ENCODE results near the gene DCAF6. TPM values are rescaled to one million over a fixed set of nuclear protein-coding genes. Genes with fewer than 3 reads are reported as not detected.

DCAF6 gene
- total RNA-seq, 1 donor from 2014 or later: 73.4 TPM

DNA sequence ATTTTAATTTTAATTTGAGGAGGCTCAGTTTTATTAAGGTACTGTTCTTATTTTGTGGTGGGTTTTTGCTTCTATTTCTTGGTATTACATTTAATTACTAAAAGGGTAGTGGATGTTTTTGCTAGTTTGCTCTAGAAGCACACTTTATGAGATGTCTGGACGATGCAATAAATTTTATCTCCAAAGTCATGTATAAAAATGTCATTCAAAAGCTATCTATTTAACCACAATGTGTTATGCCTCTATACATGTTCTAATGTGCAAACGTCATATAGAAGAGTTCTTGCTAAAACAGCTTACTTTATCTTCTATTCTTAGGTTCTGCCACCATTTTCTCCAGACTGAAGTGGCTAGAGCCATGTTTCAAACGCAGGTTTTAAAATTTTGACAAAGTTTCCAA, 13.3 kb downstream of the DCAF6 start:
- DNase-seq (ENCODE audit: low spot score in 2 of 2): no peak

DNA sequence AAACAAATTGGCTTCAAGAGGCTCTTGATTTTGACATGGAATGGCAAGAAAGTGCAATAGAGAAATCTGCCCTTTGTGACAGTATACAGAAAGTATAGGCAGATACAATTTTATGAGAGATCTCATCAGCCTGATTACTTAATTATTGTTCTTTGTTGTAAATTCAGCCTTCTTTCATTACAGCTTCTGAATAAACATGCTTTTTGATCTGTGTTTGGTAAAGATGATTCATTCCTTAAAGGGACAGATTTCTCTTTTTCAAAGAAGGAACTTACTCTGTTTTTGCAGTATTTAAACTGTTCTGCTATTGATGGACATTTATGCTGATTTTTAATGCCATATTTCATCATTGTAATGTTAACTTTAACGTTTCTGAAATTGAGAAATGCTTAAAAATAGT, 14.1 kb downstream of the DCAF6 start:
- no peak for DNase-seq (ENCODE audit: low spot score in 2 of 2)
- no peak for FAIRE-seq

More for the DNA sequence above, 13.3 kb downstream of the DCAF6 start:
- no peak for FAIRE-seq

DNA sequence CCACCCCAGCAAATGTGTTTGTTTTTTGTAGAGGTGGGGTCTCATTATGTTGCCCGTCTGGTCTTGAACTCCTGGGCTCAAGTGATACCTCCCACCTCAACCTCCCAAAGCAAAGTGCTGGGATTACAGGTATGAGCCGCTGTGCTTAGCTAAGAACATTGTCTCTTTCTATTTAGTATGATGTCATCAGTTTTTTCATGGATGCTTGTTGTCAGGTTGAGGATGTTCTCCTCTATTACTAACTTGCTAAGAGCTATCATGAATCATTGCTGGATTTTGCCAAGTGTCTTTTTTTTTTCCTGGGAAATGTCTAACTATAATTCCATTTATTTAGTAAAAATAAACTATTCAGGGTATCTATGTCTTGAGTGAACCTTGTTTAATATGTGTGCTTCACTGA, 19.4 kb downstream of the DCAF6 start:
- no peak for DNase-seq (ENCODE audit: low spot score in 2 of 2)
- no peak for FAIRE-seq

DNA sequence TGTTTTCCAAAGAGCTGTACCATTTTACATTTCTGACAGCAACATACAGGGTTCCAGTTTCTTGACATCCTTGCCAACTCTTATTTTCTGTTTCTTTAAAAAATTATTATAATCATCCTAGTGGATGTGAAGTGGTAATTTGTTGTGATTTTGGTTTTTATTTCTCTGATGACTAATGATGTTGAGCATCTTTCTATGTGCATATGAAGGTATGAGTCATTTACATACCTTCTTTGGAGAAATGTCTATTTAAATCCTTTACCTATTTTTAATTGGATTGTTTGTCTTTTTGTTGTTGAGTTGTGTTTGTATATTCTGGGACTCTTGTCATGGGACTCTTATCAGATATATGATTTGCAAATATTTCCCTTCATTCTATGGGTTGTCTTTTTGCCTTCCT, 21.2 kb downstream of the DCAF6 start:
- FAIRE-seq: no peak
- no peak for DNase-seq (ENCODE audit: low spot score in 2 of 2)

DNA sequence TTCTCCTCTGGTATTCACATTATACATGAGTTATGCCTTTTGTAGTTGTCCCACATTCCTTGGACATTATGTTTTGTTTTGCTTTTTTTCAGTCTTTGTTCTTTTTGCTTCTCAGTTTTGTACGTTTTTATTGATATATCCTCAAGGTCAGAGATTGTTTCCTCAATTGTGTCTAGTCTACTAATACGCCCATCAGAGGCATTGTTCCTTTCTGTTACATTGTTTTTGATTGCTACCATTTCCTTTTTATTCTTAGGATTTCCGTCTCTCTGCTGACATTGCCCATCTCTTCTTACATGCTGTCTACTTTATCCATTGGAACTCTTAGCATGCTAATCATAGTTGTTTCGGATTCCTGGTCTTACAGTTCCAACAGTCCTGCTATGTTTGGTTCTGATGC, 28.2 kb downstream of the DCAF6 start:
- DNase-seq (ENCODE audit: low spot score in 2 of 2): no peak
- FAIRE-seq: no peak

DNA sequence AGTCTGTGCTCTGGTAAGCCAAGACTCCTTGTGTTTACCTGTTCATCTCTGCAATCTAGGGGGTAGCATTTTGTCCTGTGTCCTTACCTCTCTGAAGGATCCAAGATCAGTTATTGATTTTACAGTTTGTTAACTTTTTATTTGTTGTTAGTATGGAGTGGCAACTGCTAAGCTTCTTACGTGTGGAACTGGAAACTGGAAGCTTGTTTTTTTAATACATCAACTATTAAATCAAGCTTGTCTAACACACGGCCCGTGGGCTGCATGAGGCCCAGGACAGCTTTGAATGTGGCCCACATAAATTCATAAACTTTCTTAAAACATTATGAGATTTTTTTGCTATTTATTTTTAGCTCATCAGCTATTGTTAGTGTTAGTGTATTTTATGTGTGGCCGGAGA, 29.6 kb downstream of the DCAF6 start:
- DNase-seq (ENCODE audit: low spot score in 2 of 2) (no peak), FAIRE-seq (no peak)

DNA sequence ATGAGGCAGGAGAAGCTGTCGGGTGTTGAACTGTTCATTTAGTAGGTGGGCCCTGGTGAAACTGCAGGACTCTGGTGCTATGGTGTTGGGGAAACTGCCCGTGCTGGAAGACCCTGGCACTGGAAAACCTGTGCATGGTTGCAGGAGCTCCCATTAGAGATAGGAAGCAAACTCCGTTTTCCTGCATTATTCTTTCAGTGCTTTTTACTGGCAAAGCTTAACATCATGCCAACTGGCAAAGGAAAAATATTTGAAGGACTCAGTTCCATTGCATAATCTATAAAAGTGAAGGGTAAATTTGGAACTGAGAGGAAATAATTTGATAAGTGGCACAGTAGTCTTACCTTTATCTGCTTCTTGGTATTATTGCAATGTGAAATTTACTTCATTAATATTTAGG, 32.1 kb downstream of the DCAF6 start:
- DNase-seq (ENCODE audit: low spot score in 2 of 2): no peak
- no peak for FAIRE-seq

DNA sequence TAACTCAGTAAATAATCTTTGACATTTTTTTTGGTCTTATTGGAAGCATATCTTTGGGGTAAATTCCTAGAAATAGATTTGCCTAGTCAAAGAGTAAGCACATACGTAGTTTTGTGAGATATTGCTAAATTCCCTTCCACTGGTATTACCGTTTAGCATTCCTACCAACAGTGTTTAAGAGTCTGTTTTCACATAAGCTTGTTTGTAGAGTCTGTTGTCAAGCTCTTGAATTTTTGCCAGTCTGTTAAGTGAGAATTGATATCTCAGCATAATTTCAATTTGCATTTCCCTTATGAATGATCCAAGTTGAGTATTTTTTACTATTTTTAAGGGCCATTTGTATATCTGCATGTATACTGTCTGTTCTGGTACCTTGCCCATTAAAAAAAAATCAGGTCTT, 37.3 kb downstream of the DCAF6 start:
- FAIRE-seq (no peak), DNase-seq (ENCODE audit: low spot score in 2 of 2) (no peak)

DNA sequence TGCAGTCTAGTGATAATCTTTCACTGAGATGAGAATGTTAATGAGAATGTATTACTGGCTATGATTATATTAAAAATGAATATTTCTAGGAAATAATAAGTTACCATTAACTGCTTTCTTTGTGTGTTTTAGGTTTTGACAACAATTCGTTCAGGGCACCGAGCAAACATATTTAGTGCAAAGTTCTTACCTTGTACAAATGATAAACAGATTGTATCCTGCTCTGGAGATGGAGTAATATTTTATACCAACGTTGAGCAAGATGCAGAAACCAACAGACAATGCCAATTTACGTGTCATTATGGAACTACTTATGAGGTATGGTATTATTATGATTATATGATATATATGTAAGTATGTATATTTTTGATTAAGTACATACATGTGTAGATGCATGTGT, 38.2 kb downstream of the DCAF6 start:
- DNase-seq (ENCODE audit: low spot score in 2 of 2): no peak
- FAIRE-seq: no peak

DNA sequence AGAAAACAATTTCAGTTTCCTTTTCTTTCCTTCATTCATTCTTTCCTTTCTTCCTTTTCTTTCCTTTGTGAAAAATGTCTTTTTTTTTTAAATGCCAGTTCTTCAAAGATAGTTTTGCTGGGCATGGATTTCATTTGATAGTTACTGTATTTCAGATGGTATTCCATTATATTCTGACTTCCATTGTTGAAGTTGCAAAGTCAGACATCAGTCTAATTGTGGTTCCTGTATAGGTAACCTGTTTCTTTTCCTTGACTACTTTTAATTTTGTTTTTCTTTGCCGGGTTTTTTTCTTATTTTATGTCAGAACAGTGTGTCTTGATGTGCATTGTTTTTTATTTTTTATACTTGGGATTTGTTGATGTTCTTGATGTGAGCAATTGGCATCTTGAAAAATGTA, 40.8 kb downstream of the DCAF6 start:
- no peak for DNase-seq (ENCODE audit: low spot score in 2 of 2)
- no peak for FAIRE-seq

DNA sequence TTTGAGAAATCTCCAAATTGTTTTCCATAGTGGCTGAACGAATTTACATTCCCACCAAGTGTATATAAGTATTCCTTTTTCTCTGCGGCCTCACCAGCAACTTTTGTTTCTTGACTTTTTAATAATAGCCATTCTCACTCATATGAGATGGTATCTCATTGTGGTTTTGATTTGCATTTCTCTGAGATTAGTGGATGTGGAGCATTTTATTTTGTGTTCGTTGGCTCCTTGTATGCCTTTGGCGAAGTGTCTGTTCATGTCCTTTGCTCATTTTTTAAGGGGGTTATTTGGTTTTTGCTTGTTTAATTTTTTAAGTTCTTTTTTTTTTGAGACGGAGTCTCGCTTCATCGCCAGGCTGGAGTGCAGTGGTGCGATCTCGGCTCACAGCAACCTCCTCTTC, 45.5 kb downstream of the DCAF6 start:
- DNase-seq (ENCODE audit: low spot score in 2 of 2) (no peak), FAIRE-seq (no peak)

DNA sequence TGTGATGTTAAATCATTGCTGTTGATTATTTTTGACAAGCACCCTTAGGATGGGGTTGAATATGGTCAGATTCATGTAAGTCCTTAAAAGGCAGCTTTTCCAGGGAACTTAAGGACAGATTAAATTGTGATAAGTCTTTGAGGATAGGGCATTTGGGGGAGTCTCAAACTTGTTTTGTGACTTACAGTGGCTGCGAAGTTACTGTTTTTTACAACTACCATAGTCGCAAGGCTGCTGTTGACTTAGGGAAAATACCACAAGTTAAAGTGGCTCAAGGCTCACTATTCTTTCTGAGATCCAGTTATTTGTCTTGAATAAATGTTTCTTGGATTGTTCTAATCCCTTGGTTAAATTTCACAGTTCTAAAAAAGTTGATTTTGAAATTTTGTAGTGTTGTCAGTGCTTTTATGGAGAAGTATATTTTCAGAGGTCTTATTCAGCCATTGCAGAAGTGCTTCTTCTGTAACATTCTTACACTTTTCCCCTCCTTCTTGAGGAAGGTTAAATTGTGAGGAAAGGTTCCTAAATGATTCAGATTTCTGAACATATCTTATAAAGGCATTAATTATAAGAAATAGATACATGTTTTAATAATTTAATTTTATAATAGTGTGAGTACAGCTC, 47.4 kb downstream of the DCAF6 start:
- no peak for DNase-seq (ENCODE audit: low spot score in 2 of 2)
- no peak for FAIRE-seq

DNA sequence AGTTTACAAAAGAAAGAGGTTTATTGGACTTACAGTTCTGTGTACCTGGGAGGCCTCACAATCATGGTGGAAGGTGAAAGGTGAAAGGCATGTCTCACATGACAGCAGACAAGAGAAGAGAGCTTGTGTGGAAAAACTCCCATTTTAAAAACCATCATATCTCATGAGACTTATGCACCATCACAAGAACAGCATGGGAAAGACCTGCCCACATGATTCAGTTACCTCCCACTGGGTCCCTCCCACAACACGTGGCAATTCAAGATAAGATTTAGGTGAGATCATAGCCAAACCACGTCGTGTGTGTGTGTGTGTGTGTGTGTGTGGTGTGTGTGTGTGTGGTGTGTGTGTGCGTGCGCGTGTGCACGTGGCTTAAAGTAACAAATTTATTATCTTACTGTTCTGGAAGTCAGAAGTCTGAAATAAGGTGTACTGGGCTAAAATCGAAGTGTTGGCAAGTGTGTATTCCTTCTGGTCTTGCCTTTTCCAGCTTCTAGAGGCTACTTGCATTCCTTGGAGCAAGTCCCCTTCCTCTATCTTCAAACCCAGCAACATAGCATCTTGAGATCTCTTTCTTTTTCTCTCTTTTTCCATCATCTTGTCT, 48.5 kb downstream of the DCAF6 start:
- DNase-seq (ENCODE audit: low spot score in 2 of 2) (no peak), FAIRE-seq (no peak)

DNA sequence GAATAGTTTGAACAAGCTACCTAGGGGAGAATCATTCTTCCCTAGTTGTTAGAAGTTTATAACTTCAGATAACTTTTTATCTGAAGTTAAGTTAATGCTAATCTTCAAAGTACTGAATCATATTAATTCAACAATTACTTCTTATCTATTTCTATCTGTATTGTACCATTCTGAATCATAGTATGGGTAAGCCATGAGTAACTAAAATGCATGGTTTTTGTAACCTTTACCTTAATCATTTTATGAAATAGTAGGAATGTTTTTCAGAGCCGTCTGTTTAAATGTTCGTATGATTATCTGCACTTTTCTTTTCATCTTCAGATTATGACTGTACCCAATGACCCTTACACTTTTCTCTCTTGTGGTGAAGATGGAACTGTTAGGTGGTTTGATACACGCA, 50.7 kb downstream of the DCAF6 start:
- no peak for FAIRE-seq
- DNase-seq (ENCODE audit: low spot score in 2 of 2): no peak

DNA sequence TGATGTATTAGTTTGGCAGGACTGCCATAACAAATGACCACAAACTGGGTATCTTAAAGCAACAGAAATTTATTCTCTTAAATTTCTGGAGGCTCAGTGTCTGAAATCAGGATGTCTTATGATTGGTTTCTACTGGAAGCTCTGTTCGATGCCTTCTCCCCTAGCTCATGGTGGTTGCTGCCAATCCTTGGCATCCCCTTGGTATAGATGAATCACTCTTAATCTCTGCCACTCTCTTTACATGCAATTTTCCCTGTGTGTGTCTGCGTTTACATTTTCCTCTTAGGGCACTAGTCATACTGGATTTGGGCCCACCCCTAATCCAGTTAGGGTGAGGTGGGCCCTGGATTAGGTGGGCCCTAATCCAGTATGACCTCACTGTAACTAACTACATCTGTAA, 55.1 kb downstream of the DCAF6 start:
- DNase-seq (ENCODE audit: low spot score in 2 of 2) (no peak), FAIRE-seq (no peak)

DNA sequence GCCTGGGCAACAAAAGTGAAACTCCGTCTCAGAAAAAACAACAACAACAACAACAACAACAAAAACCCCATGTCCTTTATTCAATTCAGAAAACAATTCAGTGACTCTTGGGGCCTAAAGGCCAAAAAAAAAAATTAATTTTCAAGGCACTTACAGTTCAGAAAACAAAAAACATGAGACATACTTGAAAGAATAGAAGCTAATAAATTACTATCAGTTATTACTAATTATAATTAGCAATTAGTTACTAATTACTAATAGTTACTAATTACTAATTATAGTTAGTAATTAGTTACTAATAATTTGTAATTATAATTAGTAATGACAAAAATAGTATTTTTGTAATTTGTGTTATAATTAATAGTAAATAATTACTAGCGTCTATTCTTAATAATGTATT, 57.2 kb downstream of the DCAF6 start:
- FAIRE-seq: peak; percentile 98
- no peak for DNase-seq (ENCODE audit: low spot score in 2 of 2)

DNA sequence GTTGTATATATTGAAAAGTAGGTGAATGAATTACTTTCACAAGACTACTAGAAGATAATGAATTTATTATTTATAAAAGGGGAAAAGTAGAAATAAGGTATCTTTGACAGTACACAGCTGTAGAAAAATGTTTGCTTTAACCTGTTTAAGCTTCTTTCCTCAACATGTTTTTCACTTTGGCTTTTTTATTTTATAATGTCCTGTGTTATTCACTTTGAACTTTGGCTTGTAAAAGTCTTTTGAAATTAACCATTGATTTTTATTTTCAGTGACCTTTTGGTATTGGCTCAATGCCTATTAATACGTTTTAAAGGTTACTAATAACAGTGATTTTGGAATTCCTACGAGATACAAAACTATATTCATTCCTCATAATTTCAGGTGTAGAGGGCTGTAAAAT, 58.1 kb downstream of the DCAF6 start:
- DNase-seq (ENCODE audit: low spot score in 2 of 2): no peak
- no peak for FAIRE-seq

DNA sequence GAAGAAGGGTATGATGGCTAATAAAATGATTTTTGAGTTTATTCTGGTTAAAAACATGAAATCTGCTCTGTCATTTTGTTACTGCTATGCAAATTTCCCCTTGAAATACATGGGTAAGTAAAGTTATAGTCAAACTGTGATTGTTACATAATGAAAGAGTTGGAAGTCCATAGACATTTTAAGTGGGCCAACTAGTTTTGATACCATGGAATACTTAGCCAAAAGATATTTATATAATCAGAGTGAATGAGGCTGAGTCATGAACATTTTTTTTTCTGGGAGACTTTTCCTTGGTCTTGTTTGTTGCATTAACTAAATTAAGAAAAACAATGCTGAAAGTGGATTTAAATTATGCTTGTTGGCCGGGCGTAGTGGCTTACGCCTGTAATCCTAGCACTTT, 58.6 kb downstream of the DCAF6 start:
- DNase-seq (ENCODE audit: low spot score in 2 of 2) (no peak), FAIRE-seq (no peak)

DNA sequence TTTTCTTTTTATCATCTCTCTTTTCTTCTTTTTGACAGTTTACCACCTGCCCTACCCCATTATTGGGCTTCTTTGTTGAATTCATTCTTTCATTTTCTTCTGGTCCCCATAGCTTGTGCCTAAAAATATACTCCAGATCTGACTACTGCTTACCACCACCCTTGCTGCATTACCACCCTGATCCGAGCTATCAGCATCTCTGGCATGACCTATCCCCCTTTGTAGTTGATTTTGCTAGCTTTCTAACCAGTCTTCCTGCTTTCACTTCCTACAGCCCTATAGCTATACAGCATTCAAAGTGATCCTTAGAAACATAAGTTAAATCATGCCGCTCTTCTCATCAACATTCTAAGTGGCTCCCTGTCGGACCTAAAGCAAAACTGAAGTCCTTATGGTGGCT, 59.8 kb downstream of the DCAF6 start:
- FAIRE-seq: no peak
- no peak for DNase-seq (ENCODE audit: low spot score in 2 of 2)

DNA sequence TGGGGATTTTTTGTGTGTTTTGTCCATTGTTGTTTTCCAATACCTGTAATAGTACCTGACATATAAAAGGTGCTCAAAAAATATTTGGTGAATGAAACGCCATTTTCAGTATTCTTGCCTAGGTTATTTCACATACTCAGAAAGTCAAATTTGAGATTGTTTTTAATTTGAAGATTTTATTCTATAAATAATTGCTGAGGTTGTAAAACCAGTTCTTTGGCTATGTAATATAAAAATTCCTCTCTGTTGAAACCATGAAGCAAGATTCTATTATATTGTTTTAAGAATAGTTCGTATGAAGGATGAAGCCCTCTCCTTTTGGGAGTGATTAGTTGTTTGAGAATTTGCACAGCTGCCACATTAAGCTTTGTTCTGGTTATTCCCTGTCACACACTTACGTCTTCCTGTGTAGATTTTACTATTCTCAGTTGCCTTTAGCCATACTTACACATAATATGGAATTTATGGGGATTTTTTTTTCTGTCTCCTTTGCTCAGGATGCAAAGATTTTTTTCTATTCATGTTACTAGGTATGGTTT, 60.6 kb downstream of the DCAF6 start:
- FAIRE-seq (no peak), DNase-seq (ENCODE audit: low spot score in 2 of 2) (no peak)

DNA sequence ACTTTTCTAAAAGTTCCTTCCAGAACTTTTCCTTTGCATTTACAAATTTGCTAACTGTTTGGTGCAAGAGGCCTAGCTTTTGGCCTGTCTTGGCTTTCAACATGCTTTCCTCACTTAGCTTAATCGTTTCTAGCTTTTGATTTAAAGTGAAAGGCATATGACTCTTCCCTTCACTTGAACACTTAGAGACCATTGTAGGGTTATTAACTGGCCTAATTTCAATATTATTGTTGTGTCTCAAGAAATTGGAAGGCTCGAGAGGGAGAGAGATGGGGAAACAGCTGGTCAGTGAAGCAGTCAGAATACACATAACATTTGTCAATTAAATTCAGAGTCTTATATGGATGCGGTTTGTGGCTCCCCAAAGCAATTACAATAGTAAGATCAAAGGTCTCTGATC, 63.4 kb downstream of the DCAF6 start:
- FAIRE-seq (no peak), DNase-seq (ENCODE audit: low spot score in 2 of 2) (no peak)

DNA sequence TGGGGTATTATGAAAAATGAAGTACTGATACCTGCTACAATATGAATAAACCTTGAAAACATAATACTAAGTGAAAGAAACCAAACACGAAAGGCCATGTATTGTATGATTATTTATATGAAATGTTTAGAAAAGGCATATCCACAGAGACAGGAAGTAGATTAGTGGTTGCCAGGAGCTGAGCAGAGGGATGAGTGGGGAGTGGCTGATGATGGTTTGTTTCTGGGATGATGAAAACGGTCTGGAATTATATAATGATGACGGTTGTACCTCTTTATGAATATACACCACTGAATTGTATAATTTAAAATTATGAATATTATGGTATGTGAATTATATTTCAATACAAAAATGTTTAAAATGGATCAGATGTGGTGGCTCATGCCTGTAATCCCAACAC, 64.2 kb downstream of the DCAF6 start:
- FAIRE-seq: no peak
- no peak for DNase-seq (ENCODE audit: low spot score in 2 of 2)

DNA sequence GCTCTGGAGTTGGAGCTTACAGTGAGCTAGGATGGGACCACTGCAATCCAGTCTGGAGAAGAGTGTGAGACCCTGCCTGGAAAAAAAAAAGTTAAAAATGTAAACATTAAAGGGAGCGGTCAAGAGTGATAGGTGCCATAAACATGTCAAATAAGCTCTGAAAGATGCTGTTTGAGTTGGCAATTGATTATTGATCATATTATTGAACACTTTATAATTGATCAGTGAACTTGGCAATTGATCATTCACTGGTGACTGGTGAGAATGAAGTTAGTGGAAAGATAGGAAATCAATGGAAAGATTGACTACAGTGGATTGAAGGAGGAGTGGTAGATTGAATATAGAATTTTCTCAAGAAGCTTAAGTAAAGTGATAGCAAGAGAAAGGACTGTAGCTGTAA, 64.7 kb downstream of the DCAF6 start:
- no peak for FAIRE-seq

More for the DNA sequence above, 64.7 kb downstream of the DCAF6 start:
- no peak for DNase-seq (ENCODE audit: low spot score in 2 of 2)
